ENCODE data around the gene PPDPF.

GRCh38 chr20:63534427-63534830 lies 13.9 kb downstream of the PPDPF start:
- TF ChIP-seq CTCF (IDR thresholded peaks at IDR 0.05) (no peak), POLR2A (IDR thresholded peaks at IDR 0.05) (no peak)

Data from testis (tissue), 2 donors.